ENCODE data around the gene ACAN. TPM values are rescaled to one million over a fixed set of nuclear protein-coding genes. Genes with fewer than 3 reads are reported as not detected.

Gene ACAN
- total RNA-seq, 4 donors from 2014 or later: 0.05 to 0.25 (median 0.19) TPM; not detected in 1

DNA sequence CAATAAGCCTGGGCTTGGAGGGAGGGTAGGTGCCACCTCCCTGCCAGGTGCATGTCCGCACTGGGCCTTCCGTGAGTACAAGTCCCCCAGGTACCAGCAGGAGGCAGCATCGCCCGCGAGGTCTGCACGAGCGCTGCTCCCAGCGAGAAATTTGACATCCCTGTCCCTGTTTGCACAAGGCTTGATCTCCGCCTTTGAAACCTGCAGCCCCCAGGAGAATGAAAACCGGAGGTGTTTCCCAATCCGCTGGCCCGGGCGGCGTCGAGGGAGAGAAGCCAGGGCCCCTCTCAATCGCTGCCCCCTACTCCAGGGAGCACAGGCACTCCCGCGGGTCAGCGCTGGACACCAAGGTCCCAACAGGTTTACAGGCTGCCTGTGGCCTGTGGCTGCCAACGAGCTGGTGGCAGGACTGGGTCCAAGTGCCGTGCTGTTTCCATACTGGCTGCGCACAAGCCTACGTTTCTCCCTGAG, 91.1 kb downstream of the ACAN start:
- peaks cover 39% of the 10 kb centered on the region for H3K4me1 ChIP-seq
- TF ChIP-seq EP300 (IDR thresholded peaks at IDR 0.05) (no peak), POLR2A (IDR thresholded peaks at IDR 0.05) (no peak)
- TF ChIP-seq, protein P1, sequence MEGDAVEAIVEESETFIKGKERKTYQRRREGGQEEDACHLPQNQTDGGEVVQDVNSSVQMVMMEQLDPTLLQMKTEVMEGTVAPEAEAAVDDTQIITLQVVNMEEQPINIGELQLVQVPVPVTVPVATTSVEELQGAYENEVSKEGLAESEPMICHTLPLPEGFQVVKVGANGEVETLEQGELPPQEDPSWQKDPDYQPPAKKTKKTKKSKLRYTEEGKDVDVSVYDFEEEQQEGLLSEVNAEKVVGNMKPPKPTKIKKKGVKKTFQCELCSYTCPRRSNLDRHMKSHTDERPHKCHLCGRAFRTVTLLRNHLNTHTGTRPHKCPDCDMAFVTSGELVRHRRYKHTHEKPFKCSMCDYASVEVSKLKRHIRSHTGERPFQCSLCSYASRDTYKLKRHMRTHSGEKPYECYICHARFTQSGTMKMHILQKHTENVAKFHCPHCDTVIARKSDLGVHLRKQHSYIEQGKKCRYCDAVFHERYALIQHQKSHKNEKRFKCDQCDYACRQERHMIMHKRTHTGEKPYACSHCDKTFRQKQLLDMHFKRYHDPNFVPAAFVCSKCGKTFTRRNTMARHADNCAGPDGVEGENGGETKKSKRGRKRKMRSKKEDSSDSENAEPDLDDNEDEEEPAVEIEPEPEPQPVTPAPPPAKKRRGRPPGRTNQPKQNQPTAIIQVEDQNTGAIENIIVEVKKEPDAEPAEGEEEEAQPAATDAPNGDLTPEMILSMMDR (IDR thresholded peaks at IDR 0.05): peak in 1 of 2 donors; percentile 65
- peak overlapping the region; percentile 50 for H3K4me3 ChIP-seq
- H3K9me3 ChIP-seq: no peaks in the 10 kb centered on the region
- DNase-seq (ENCODE audit: low spot score in 2 of 2): no peak
- peaks cover 6% of the 10 kb centered on the region for H3K27me3 ChIP-seq
- H3K36me3 ChIP-seq: peaks cover 7% of the 10 kb centered on the region
- H3K27ac ChIP-seq: no peak overlapping the region
- WGBS: 5% methylated on average over 19 of the region's 23 CpGs

DNA sequence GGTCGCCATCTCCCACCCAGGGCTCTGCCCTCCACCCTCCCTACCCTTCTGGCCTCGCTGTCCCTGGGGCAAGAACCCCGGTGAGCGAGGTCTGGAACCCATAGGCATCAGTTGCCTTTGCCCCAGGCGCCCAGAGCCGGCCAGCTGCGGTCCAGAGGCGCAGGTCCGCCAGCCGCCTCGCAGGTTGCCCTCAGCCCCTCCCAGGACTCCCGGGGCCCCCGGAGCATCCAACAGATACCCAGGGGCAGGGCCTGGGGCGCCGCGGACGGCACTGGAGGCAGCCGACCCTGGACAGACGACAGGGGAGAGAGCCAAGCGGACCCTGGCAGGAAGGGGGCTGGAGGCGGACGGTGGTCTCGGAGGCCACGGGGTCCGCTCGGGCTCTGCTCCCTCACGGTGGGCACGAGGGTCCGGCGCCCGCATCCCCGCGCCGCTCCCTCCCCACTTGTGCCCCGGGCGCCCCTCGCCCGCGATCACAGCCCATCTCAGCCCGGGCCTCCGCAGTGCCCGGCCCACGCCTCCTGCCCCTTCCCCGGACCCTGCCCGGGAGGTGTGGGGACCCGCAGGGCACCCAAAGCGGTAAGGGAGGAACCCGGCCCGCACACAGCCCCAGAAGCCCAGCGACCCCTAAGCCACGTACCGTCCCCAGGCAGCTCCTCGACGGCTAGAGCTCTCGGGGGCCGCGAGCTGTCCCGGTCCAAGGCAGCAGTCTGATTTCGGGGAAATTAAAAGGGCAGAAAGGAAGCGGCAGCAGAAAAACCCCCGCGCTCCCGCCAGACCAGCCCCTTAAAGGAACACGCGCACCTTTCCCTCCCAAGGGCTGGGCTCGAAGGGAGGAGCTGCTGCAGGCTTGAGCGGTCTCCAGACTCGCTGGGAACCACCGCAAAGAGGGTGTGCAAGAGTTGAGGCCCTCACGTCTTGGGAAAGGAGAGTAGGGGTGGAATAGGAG, 91.9 kb downstream of the ACAN start, which contains the start of gene HAPLN3:
Gene HAPLN3 (minus strand): TSS at position 726 of the 949 bp plus-strand sequence. CDS start 8,246 bp downstream, outside the sequence.
- WGBS: 1% methylated on average over 19 of the region's 70 CpGs
- Histone ChIP-seq H3K4me3 (peak within 1 kb of the TSS; percentile 50), H3K27me3 (peaks cover 6% of the 10 kb centered on the region), H3K36me3 (peaks cover 7% of the 10 kb centered on the region), H3K9me3 (no peaks in the 10 kb centered on the region), H3K4me1 (peaks cover 39% of the 10 kb centered on the region), H3K27ac (no peak within 1 kb of the TSS)
- TF ChIP-seq POLR2A (IDR thresholded peaks at IDR 0.05): no peak
- TF ChIP-seq, protein P1 (IDR thresholded peaks at IDR 0.05): no peak
- TF ChIP-seq EP300 (IDR thresholded peaks at IDR 0.05): no peak
- no peak for TF ChIP-seq POLR2AphosphoS5 (IDR thresholded peaks at IDR 0.05)
- DNase-seq (ENCODE audit: low spot score in 2 of 2): no peak

GRCh38 chr15:88896333-88897033, 93.2 kb downstream of the ACAN start:
- DNase-seq (ENCODE audit: low spot score in 2 of 2): no peak
- Histone ChIP-seq H3K4me3 (no peak overlapping the region), H3K36me3 (peaks cover 10% of the 10 kb centered on the region), H3K4me1 (peaks cover 39% of the 10 kb centered on the region), H3K27ac (no peak overlapping the region), H3K9me3 (no peaks in the 10 kb centered on the region), H3K27me3 (peaks cover 6% of the 10 kb centered on the region)
- TF ChIP-seq, protein P1 (IDR thresholded peaks at IDR 0.05): no peak
- no peak for TF ChIP-seq POLR2AphosphoS5 (IDR thresholded peaks at IDR 0.05)
- no peak for TF ChIP-seq POLR2A (IDR thresholded peaks at IDR 0.05)
- TF ChIP-seq EP300 (IDR thresholded peaks at IDR 0.05): no peak
- WGBS: 74% methylated on average over 7 of the region's 8 CpGs

GRCh38 chr15:88897142-88897455, 93.9 kb downstream of the ACAN start:
- Histone ChIP-seq H3K36me3 (peaks cover 16% of the 10 kb centered on the region), H3K9me3 (no peaks in the 10 kb centered on the region), H3K4me3 (no peak overlapping the region), H3K27me3 (peaks cover 6% of the 10 kb centered on the region), H3K27ac (no peak overlapping the region), H3K4me1 (peaks cover 39% of the 10 kb centered on the region)
- TF ChIP-seq POLR2A (IDR thresholded peaks at IDR 0.05) (no peak), POLR2AphosphoS5 (IDR thresholded peaks at IDR 0.05) (no peak), EP300 (IDR thresholded peaks at IDR 0.05) (no peak)
- TF ChIP-seq, protein P1 (IDR thresholded peaks at IDR 0.05): no peak
- no peak for DNase-seq (ENCODE audit: low spot score in 2 of 2)
- 5% methylated on average over 8 of the region's 8 CpGs for WGBS

Data from suprapubic skin (tissue), 4 donors.